ENCODE measurements around the gene ATP2A2.
"Not testable (repeated sequence)": the region's sequence is repeated elsewhere in the genome, so short reads cannot be mapped to it uniquely, and the experiment has no call there.

The ATP2A2 gene

GRCh38 chr12:110348431-110349059 is 67.5 kb downstream of the ATP2A2 start:
- no peak for FAIRE-seq

GRCh38 chr12:110349096-110349495 is 68.0 kb downstream of the ATP2A2 start:
- DNase-seq (ENCODE audit: insufficient read length, low spot score) (no peak), FAIRE-seq (no peak)
- no peak for TF ChIP-seq POLR2A (IDR thresholded peaks at IDR 0.05; ENCODE audit: low read depth, low read length)

More at GRCh38 chr12:110348431-110349059, 67.5 kb downstream of the ATP2A2 start:
- TF ChIP-seq POLR2A (IDR thresholded peaks at IDR 0.05; ENCODE audit: low read depth, low read length): no peak
- DNase-seq (ENCODE audit: insufficient read length, low spot score): no peak

GRCh38 chr12:110349514-110350151 is 68.6 kb downstream of the ATP2A2 start:
- DNase-seq (ENCODE audit: insufficient read length, low spot score) (no peak), FAIRE-seq (no peak)
- TF ChIP-seq POLR2A (IDR thresholded peaks at IDR 0.05; ENCODE audit: low read depth, low read length): no peak

DNA sequence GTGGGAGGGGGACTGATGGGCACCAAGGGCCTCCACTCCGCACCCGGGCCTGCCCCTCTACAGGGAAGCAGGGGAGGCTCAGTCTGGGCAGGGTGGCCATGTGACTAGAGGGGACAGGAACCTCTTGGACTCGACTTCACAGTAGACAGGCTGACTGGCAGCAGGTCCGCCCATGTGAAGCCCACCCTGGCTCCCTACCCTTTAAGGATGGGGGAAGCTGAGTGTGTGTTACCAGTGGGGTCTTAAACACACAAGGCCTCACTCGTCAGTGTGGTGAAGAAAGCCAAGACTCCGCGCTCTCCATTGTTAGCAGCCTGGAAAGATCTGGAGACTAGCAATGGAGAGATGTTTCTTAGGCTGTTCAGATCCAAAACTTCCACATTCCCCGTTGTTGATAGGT is 70.1 kb downstream of the ATP2A2 start:
- FAIRE-seq (no peak), DNase-seq (ENCODE audit: insufficient read length, low spot score) (no peak)
- no peak for TF ChIP-seq POLR2A (IDR thresholded peaks at IDR 0.05; ENCODE audit: low read depth, low read length)

DNA sequence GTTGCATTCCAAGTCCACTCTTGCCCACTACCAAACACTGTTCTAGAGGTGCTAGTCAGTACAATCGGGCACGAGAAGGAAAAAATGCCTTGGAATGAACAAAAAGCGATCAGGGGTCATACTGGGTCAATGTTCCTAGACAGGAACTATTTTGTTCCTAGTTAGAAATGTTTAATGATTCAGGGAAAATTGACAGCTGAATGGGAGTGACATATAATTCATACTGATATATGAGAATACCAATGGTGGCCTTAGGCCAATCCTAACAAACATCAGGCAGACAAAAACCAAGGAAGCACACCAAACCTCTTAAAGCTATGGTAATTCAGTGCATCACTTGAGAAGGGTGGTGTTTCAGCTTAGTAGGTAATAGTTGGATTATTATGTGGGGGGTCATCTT is 71.4 kb downstream of the ATP2A2 start:
- DNase-seq (ENCODE audit: insufficient read length, low spot score): no peak
- no peak for TF ChIP-seq POLR2A (IDR thresholded peaks at IDR 0.05; ENCODE audit: low read depth, low read length)
- no peak for FAIRE-seq

- TF ChIP-seq POLR2A (IDR thresholded peaks at IDR 0.05; ENCODE audit: low read depth, low read length): no peak
- DNase-seq (ENCODE audit: insufficient read length, low spot score) (no peak), FAIRE-seq (no peak)
Measured at GRCh38 chr12:110353211-110353965, 72.3 kb downstream of the ATP2A2 start.

GRCh38 chr12:110354172-110354780 is 73.2 kb downstream of the ATP2A2 start:
- FAIRE-seq (no peak), DNase-seq (ENCODE audit: insufficient read length, low spot score) (no peak)
- no peak for TF ChIP-seq POLR2A (IDR thresholded peaks at IDR 0.05; ENCODE audit: low read depth, low read length)

DNA sequence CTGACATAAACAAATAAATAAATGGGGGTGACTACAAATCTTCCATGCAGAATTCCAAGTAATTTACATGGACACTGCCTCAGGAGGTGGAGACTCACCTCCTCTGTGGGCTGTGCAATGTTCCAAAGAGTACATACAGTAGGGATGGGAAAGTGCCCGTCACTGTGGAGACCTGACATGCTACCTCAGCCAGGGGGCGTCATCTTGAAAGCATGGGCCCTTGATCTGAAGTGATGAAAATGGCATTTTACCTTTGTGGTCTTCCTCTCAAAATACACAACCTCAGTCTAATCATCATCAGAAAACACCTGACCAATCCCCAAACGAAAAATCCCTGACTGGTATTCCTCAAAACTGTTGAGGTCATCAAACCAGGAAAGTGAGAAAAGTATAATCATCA is 74.0 kb downstream of the ATP2A2 start:
- FAIRE-seq (no peak), DNase-seq (ENCODE audit: insufficient read length, low spot score) (no peak)
- no peak for TF ChIP-seq POLR2A (IDR thresholded peaks at IDR 0.05; ENCODE audit: low read depth, low read length)

DNA sequence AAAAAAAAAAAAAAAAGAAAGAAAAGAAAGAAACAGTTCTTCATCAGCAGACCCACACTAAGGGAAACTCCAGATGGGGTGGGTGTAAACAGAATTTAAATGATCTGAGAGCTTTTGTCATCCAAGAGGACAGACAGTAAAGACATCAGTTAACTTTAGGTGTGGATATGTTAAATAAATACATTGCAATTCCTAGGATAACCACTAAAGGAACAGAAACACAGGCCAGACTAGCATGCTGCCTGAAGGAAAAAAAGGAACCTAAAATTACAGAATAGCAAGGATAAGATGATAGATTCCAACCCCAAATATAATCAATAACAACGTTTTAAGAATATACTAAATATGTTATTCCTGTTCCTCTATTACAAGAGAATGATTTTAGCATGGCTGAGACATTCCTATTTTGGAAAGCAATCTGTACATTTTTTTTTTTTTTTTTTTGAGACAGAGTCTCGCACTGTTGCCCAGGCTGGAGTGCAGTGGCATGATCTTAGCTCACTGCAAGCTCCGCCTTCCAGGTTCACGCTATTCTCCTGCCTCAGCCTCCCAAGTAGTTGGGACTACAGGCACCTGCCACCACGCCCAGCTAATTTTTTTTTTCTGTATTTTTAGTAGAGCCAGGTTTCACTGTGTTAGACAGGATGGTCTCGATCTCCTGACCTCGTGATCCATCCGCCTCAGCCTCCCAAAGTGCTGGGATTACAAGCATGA is 77.5 kb downstream of the ATP2A2 start:
- peak; percentile 41 for DNase-seq (ENCODE audit: insufficient read length, low spot score)
- not testable (repeated sequence) for FAIRE-seq

- FAIRE-seq (no peak), DNase-seq (ENCODE audit: insufficient read length, low spot score) (no peak)
- TF ChIP-seq POLR2A (IDR thresholded peaks at IDR 0.05; ENCODE audit: low read depth, low read length): no peak
Measured at GRCh38 chr12:110361216-110361615, 80.2 kb downstream of the ATP2A2 start.

GRCh38 chr12:110365489-110366320 is 84.7 kb downstream of the ATP2A2 start:
- no peak for FAIRE-seq
- TF ChIP-seq POLR2A (IDR thresholded peaks at IDR 0.05; ENCODE audit: low read depth, low read length): no peak
- DNase-seq (ENCODE audit: insufficient read length, low spot score): no peak

DNA sequence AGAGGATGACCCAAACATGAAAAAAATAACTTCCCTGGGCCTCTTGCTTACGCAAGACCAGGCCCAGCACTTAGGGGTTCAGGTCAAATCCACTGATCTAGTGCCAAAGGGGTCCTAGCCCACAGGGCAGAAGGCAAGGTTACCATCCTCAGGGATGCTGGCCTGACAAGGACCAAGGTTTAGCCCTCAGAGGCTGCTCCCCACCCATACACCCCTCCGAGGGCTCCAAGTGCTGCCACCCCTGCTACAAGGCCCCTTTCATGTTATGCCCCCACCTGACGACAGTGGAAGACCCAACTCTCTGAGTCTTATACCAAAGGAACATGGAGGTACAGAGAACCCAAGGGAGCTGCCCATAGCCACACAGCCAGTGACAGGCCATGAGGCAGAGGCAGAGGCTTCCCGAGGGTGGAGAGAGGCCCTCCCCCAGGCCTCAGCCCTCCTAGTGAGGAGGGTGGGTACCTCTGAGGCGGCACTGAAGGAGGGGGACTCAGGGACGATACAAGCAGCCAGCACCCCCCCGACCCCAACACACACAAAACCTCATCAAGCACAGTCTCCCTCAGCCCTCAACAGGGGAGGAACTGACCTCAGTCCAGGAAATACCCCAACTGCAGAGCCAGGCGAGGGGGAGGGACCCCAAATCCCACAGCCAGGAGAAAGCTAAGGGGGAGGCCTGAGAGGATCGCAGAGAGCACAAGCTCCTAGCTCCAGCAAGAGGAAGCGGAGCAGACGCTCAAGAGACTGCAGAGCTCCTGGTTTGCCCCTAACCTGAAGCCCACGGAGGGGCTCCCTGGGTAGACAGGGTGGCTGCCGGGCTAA is 85.5 kb downstream of the ATP2A2 start:
- FAIRE-seq (no peak), DNase-seq (ENCODE audit: insufficient read length, low spot score) (no peak)
- TF ChIP-seq POLR2A (IDR thresholded peaks at IDR 0.05; ENCODE audit: low read depth, low read length): no peak
